ENCODE results near the gene COPB2.

The COPB2 gene

DNA sequence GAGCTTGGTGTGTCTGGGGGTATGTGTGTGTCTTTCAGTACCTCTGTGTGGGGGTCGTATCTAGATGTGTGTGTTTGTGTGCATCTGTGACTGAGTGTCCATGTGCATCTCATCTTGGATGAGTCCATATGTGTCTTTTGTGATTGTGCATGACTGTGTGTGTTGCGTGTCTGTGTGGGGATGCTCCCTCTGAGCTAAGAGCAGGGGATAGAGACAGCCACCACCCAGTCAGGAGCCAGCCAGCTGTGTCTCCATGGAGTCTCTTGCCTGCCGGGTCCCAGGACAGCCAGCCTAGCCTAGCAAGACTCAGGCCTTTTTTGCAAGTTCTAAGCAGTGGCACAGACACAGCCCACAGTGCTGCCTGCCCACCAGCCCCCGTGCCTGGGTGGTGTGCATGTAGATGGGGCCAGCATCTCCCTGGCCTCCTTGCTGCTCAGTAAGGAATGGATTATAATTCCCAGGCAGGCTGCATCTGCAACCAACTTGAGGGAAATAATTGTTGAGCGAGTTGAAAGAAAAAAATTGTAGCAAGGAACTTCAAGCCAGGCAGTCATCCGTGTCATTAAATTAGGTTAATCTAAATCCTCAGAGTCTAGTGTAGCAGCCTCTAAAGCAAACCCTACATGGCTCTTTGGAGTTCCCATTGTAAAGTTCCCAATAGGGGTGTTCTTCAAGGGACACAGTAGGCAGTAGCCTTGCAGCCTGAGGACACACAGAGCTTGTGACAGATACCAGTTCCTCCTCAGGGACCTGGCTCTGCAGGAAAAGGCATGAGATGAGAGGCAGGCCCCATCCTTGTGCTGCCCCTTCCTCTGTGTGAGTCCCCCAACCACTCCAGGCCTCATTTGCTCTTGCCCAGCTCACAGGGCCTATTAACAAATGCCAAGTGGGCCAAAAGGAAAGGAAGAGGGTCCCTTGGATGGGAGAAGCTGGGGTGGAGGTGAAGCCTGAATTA, 81.6 kb downstream of the COPB2 start:
- no peak overlapping the region for H3K4me3 ChIP-seq (ENCODE audit: severe bottlenecking)
- TF ChIP-seq, protein P1, sequence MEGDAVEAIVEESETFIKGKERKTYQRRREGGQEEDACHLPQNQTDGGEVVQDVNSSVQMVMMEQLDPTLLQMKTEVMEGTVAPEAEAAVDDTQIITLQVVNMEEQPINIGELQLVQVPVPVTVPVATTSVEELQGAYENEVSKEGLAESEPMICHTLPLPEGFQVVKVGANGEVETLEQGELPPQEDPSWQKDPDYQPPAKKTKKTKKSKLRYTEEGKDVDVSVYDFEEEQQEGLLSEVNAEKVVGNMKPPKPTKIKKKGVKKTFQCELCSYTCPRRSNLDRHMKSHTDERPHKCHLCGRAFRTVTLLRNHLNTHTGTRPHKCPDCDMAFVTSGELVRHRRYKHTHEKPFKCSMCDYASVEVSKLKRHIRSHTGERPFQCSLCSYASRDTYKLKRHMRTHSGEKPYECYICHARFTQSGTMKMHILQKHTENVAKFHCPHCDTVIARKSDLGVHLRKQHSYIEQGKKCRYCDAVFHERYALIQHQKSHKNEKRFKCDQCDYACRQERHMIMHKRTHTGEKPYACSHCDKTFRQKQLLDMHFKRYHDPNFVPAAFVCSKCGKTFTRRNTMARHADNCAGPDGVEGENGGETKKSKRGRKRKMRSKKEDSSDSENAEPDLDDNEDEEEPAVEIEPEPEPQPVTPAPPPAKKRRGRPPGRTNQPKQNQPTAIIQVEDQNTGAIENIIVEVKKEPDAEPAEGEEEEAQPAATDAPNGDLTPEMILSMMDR (IDR thresholded peaks at IDR 0.05; ENCODE audit: poor library complexity, severe bottlenecking) = no peak
- no peak overlapping the region for H3K27ac ChIP-seq (ENCODE audit: poor library complexity, severe bottlenecking)
- H3K36me3 ChIP-seq (ENCODE audit: low read depth) = no peaks in the 10 kb centered on the region
- no peaks in the 10 kb centered on the region for H3K27me3 ChIP-seq (ENCODE audit: insufficient read depth, poor library complexity, severe bottlenecking)
- no peak for ATAC-seq (ENCODE audit: low read depth)
- no peak for DNase-seq (ENCODE audit: low spot score)
- peaks cover 24% of the 10 kb centered on the region for H3K4me1 ChIP-seq (ENCODE audit: insufficient read depth, poor library complexity, severe bottlenecking)
- no peaks in the 10 kb centered on the region for H3K9me3 ChIP-seq (ENCODE audit: severe bottlenecking)

Data from RWPE2 (cell line).